GM12878 (cell line): ENCODE measurements around the gene PRCP.

Source experiments
- CHD4 ChIP-seq: fragments of 200-600 bp; sonication (generic); IDR thresholded peaks from 2 replicates; pipeline ENCODE4 v1.6.1; 2016; ENCODE audit warnings: mild to moderate bottlenecking
- TAF1 ChIP-seq: IDR thresholded peaks from 2 replicates; pipeline ENCODE4 v1.6.1; 2011; ENCODE audit warnings: mild to moderate bottlenecking, low read depth, low read length, borderline replicate concordance

DNA sequence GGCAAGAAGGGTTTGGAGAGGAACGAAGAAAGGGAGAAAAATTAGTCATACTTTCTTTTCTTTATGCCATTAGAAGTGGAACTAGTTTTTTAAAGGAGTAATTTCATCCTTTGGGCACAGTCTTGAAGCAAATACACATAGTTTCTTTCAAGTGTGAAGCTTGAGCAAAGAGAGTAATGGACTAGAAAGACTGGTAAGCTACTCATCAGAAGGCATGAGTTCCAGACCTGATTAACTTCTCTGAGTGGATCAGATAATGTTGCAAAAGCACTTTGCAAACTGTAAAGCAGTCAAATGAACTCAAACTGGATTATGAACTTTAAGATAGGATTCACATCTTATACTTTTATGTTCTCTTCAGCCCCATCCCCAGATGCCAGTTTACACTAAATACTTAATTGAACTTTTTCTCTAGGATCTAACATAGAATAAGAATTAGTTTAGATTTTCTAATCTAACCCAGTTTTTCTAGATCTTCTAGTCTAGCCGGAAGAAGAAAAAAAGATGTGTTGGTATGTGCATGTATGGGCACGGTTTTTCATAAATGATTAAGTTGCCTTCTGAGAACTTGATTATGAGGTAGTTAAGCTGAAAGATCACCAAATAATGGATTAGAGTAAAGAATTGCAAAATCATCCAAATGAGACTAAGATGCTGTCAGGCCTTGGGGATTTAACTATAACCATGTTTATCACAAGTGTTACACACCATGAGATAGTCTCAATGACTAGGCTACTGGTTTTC lies 3.8 kb upstream of the PRCP start:
- TF ChIP-seq TAF1 (no peak), CHD4 (no peak)
